Left ventricle myocardium inferior (tissue), 1 donor: ENCODE measurements around the gene OPALIN. TPM values are rescaled to one million over a fixed set of nuclear protein-coding genes. Genes with fewer than 3 reads are reported as not detected.

Experiments
- DNase-seq: peaks from one replicate; pipeline ENCODE4 v3.0.0-alpha.2; 2020
- H3K27ac ChIP-seq: fragments of 200-600 bp; replicated peaks from 2 replicates; pipeline ENCODE4 v1.8.0; 2021
- H3K27me3 ChIP-seq: fragments of 200-600 bp; 2 replicates; pipeline ENCODE4 v1.8.0; 2021; ENCODE audit warnings: low read depth
- H3K36me3 ChIP-seq: fragments of 200-600 bp; 2 replicates; pipeline ENCODE4 v1.8.0; 2021
- H3K4me1 ChIP-seq: fragments of 200-600 bp; 2 replicates; pipeline ENCODE4 v1.8.0; 2021
- H3K4me3 ChIP-seq: fragments of 200-600 bp; 2 replicates; pipeline ENCODE4 v1.8.0; 2021; ENCODE audit warnings: mild to moderate bottlenecking, moderate library complexity
- H3K9me3 ChIP-seq: fragments of 200-600 bp; replicated peaks from 2 replicates; pipeline ENCODE4 v1.8.0; 2021
- CTCF ChIP-seq: fragments of 200-600 bp; IDR thresholded peaks from 2 replicates; pipeline ENCODE4 v1.8.0; 2021; ENCODE audit warnings: antibody characterized with exemption, mild to moderate bottlenecking, borderline replicate concordance
- intact Hi-C: fragments of 100-400 bp; cut with micrococcal nuclease; formaldehyde crosslinking; loops from one replicate; pipeline ENCODE4 v1.11.0; 2022
- total RNA-seq: library from RNA; stranded (reverse); fragmentation: NEBNext Ultra II Directional; extraction: Animal tissue kit (Norgen Biotek cat#: 25700); gene quantifications from one replicate; pipeline ENCODE4 v1.2.1, GENCODE V29; 2021
- donor health status: DM: no; HTN: yes; CAD: no; lungs with severe emphysema.

Gene OPALIN
- total RNA-seq, 1 donor from 2014 or later = not detected

- Histone ChIP-seq H3K4me1 (no peaks in the 10 kb centered on the region), H3K36me3 (no peaks in the 10 kb centered on the region), H3K27ac (no peak overlapping the region), H3K27me3 (peaks cover 18% of the 10 kb centered on the region), H3K4me3 (no peak overlapping the region), H3K9me3 (no peaks in the 10 kb centered on the region)
- DNase-seq = no peak
- no peak for TF ChIP-seq CTCF
- intact Hi-C loops = no loop called here
Measured at GRCh38 chr10:96357038-96357620, 1.7 kb downstream of the OPALIN start.

GRCh38 chr10:96352582-96352981 is 6.2 kb downstream of the OPALIN start:
- intact Hi-C loops = no loop called here
- Histone ChIP-seq H3K4me3 (no peak overlapping the region), H3K9me3 (no peaks in the 10 kb centered on the region), H3K27ac (no peak overlapping the region), H3K27me3 (peaks cover 18% of the 10 kb centered on the region), H3K4me1 (no peaks in the 10 kb centered on the region), H3K36me3 (no peaks in the 10 kb centered on the region)
- no peak for DNase-seq
- no peak for TF ChIP-seq CTCF

- no peak for DNase-seq
- Histone ChIP-seq H3K4me1 (no peaks in the 10 kb centered on the region), H3K27ac (no peak overlapping the region), H3K36me3 (no peaks in the 10 kb centered on the region), H3K27me3 (peaks cover 18% of the 10 kb centered on the region), H3K4me3 (no peak overlapping the region), H3K9me3 (peaks cover 3% of the 10 kb centered on the region)
- TF ChIP-seq CTCF = no peak
- intact Hi-C loops = no loop called here
Measured at GRCh38 chr10:96352027-96352426, 6.8 kb downstream of the OPALIN start.

- no peaks in the 10 kb centered on the region for H3K27me3 ChIP-seq
- no peak overlapping the region for H3K4me3 ChIP-seq
- H3K4me1 ChIP-seq = no peaks in the 10 kb centered on the region
- H3K27ac ChIP-seq = no peak overlapping the region
- no peaks in the 10 kb centered on the region for H3K36me3 ChIP-seq
- DNase-seq = no peak
- TF ChIP-seq CTCF = no peak
- intact Hi-C loops = no loop called here
- peaks cover 20% of the 10 kb centered on the region for H3K9me3 ChIP-seq
Measured at GRCh38 chr10:96346295-96346694, 12.5 kb downstream of the OPALIN start.

- no peak for DNase-seq
- TF ChIP-seq CTCF = no peak
- intact Hi-C loops = no loop called here
- Histone ChIP-seq H3K27me3 (no peaks in the 10 kb centered on the region), H3K4me1 (no peaks in the 10 kb centered on the region), H3K27ac (no peak overlapping the region), H3K9me3 (peaks cover 20% of the 10 kb centered on the region), H3K4me3 (no peak overlapping the region), H3K36me3 (no peaks in the 10 kb centered on the region)
Measured at GRCh38 chr10:96345222-96345621, 13.6 kb downstream of the OPALIN start.
